Stimulated activated CD8-positive, alpha-beta memory T cell treated with anti-CD3 and anti-CD28 coated beads, Interleukin-15, amount 100 ng/mL, for 4 hours (primary cell): Measurements from ENCODE around the gene CAPRIN1.

Source experiments
- DNase-seq, 2 donors: peaks; one replicate each; pipeline ENCODE4 v3.0.0-alpha.2; 2020; ENCODE audit warnings: low read depth in 2 of 2

CAPRIN1 gene

GRCh38 chr11:34143048-34143447, 91.5 kb downstream of the CAPRIN1 start:
- DNase-seq = no peak

- DNase-seq = no peak
Observed at GRCh38 chr11:34145073-34145472, 93.5 kb downstream of the CAPRIN1 start.

- no peak for DNase-seq
Observed at GRCh38 chr11:34145847-34146381, 94.4 kb downstream of the CAPRIN1 start.

- DNase-seq = no peak
Observed at GRCh38 chr11:34146411-34146810, 94.9 kb downstream of the CAPRIN1 start.

GRCh38 chr11:34146866-34147265, 95.3 kb downstream of the CAPRIN1 start:
- DNase-seq = no peak

- DNase-seq = no peak
Observed at GRCh38 chr11:34147581-34147980, 96.0 kb downstream of the CAPRIN1 start.

GRCh38 chr11:34148504-34149165, 97.1 kb downstream of the CAPRIN1 start:
- DNase-seq = no peak

- DNase-seq = no peak
Observed at GRCh38 chr11:34149274-34149673, 97.7 kb downstream of the CAPRIN1 start.

GRCh38 chr11:34149786-34150185, 98.3 kb downstream of the CAPRIN1 start:
- DNase-seq = no peak

- DNase-seq = no peak
Observed at GRCh38 chr11:34150494-34151151, 99.1 kb downstream of the CAPRIN1 start.
